HepG2 (cell line): ENCODE measurements around the gene TNFAIP2. TPM values are rescaled to one million over a fixed set of nuclear protein-coding genes. Genes with fewer than 3 reads are reported as not detected.

Source experiments
- ATAC-seq: fragments of 200-7000 bp; cut with Tn5 transposase; 3 replicates; pipeline ENCODE4 v1.9.1; 2020; ENCODE audit warnings: mild to moderate bottlenecking, moderate library complexity
- BruUV-seq: library from RNA; stranded (reverse); fragments of 400-500 nt; replicated peaks from 2 replicates; lab custom pipeline; 2021; lab: Mats Ljungman, UMichigan
- CTCF ChIA-PET: fragments of 300-600 bp; formaldehyde crosslinking; extraction: SDS; loops from one replicate; lab custom pipeline; 2021; ENCODE audit warnings: low total read pairs, inconsistent platforms, low intra/inter-chr PET ratio; lab: Yijun Ruan, JAX
- POLR2A ChIA-PET: fragments of 350-600 bp; sonication (Branson Sonifier 250); formaldehyde crosslinking; loops from one replicate; lab custom pipeline; 2020; ENCODE audit warnings: antibody characterized with exemption, inconsistent platforms; lab: Yijun Ruan, JAX
- DNase-seq: peaks from one replicate; pipeline ENCODE4 v3.0.0-alpha.2; 2015; ENCODE audit warnings: low spot score
- FAIRE-seq: peaks from 3 replicates; lab custom pipeline; 2011; peaks lifted over from hg19 to GRCh38; lab: Jason Lieb, UNC
- H2AFZ ChIP-seq: one replicate; pipeline ENCODE4 v1.6.1; 2011; ENCODE audit warnings: low read length, inconsistent platforms
- H3K27ac ChIP-seq: fragments of 300-600 bp; 3 replicates; pipeline ENCODE4 v1.8.0; 2011; ENCODE audit warnings: mixed run types, mild to moderate bottlenecking, mixed read lengths, low read length, inconsistent platforms; ENCODE audit not compliant: insufficient read depth; ENCODE audit errors: extremely low read length
- H3K27me3 ChIP-seq, 2 experiments: fragments of 200-600 bp in 1 of 2; 2 replicates in 1 of 2; 3 replicates in 1 of 2; pipeline versions ENCODE4 v1.6.0 to v1.8.0; 2011; ENCODE audit warnings: low read length in 2 of 2, mild to moderate bottlenecking in 2 of 2, moderate library complexity in 2 of 2, inconsistent platforms in 1 of 2; ENCODE audit not compliant: insufficient read depth in 2 of 2, control insufficient read depth in 1 of 2
- H3K36me3 ChIP-seq, 2 experiments: fragments of 200-600 bp in 1 of 2; replicated peaks in 1 of 2; 2 replicates in 1 of 2; 3 replicates in 1 of 2; pipeline versions ENCODE4 v1.5.1 to v1.8.0; 2011; ENCODE audit warnings: low read length in 2 of 2, inconsistent platforms in 1 of 2; ENCODE audit not compliant: insufficient read depth in 2 of 2, control insufficient read depth in 1 of 2
- H3K4me1 ChIP-seq: 2 replicates; pipeline ENCODE4 v1.5.1; 2012; ENCODE audit warnings: low read length, inconsistent platforms; ENCODE audit not compliant: insufficient read depth
- H3K4me2 ChIP-seq: 2 replicates; pipeline ENCODE4 v1.6.0; 2011; ENCODE audit warnings: low read depth, low read length, inconsistent platforms
- H3K4me3 ChIP-seq, 3 experiments: fragments of 200-600 bp in 1 of 3; sonication (generic), shearing (Covaris generic) in 1 of 3; replicated peaks in 1 of 3; 2 replicates each; pipeline ENCODE4 v1.5.1; 2011 to 2016; ENCODE audit warnings: low read length in 3 of 3, inconsistent platforms in 2 of 3, low read depth in 2 of 3, mild to moderate bottlenecking in 2 of 3, control low read depth in 1 of 3, mixed read lengths in 1 of 3; ENCODE audit not compliant: insufficient read depth in 1 of 3
- H3K79me2 ChIP-seq: one replicate; pipeline ENCODE4 v1.6.1; 2011; ENCODE audit warnings: low read length, inconsistent platforms; ENCODE audit not compliant: insufficient read depth
- H3K9ac ChIP-seq: 2 replicates; pipeline ENCODE4 v1.6.0; 2011; ENCODE audit warnings: mild to moderate bottlenecking, low read depth, low read length, inconsistent platforms; ENCODE audit not compliant: insufficient read depth
- H3K9me3 ChIP-seq: 2 replicates; pipeline ENCODE4 v1.5.1; 2012; ENCODE audit warnings: mild to moderate bottlenecking, low read length
- H4K20me1 ChIP-seq: 2 replicates; pipeline ENCODE4 v1.6.0; 2011; ENCODE audit warnings: inconsistent platforms, mild to moderate bottlenecking, low read length, moderate library complexity; ENCODE audit not compliant: insufficient read depth
- FOXA1 ChIP-seq, 2 experiments: fragments of 450-650 bp in 1 of 2; sonication (generic) in 1 of 2; formaldehyde crosslinking in 1 of 2; IDR thresholded peaks; 2 replicates each; pipeline versions ENCODE4 v1.4.0 to v1.6.1; 2016 to 2020; ENCODE audit warnings: missing genetic modification reagents in 1 of 2
- KLF15 ChIP-seq: sonication (generic); formaldehyde crosslinking; IDR thresholded peaks from 2 replicates; pipeline ENCODE4 v1.8.1; 2023; ENCODE audit warnings: borderline replicate concordance, mild to moderate bottlenecking, inconsistent platforms, missing genetic modification reagents, mixed read lengths
- RBFOX2 ChIP-seq: fragments of 200-400 bp; formaldehyde crosslinking; IDR thresholded peaks from 2 replicates; pipeline ENCODE4 v1.6.1; 2017; ENCODE audit warnings: low read depth, mild to moderate bottlenecking, low read length
- TBL1XR1 ChIP-seq: fragments of 150-350 bp; IDR thresholded peaks from 2 replicates; pipeline ENCODE4 v1.6.1; 2014; ENCODE audit warnings: borderline replicate concordance, low read length; ENCODE audit not compliant: partially characterized antibody
- ZBTB33 ChIP-seq: sonication (generic); formaldehyde crosslinking; IDR thresholded peaks from 2 replicates; pipeline ENCODE4 v1.4.0; 2020; ENCODE audit warnings: missing genetic modification reagents
- ZNF746 ChIP-seq: sonication (generic); formaldehyde crosslinking; IDR thresholded peaks from 2 replicates; pipeline ENCODE4 v1.8.0; 2022; ENCODE audit warnings: mild to moderate bottlenecking, missing genetic modification reagents
- WGBS: methylation state at CpG from one replicate; pipeline ENCODE4 v1.1.6; 2017; ENCODE audit warnings: low lambda C conversion rate; 5-methylcytosine and 5-hydroxymethylcytosine counted together
- in situ Hi-C: cut with HindIII; loops from 2 replicates; pipeline ENCODE4 v1.10.0; 2017; ENCODE audit warnings: low pct_unique_long_range_greater_than_20kb; ENCODE audit not compliant: extremely low pct_ligation_motif_present
- intact Hi-C: fragments of 100-400 bp; cut with micrococcal nuclease; formaldehyde crosslinking; loops from one replicate; pipeline ENCODE4 v1.10.0; 2022; ENCODE audit not compliant: unreplicated experiment
- polyA plus RNA-seq, 8 experiments: library from polyadenylated mRNA; depleted of rRNA in 3 of 8; stranded (reverse) in 7 of 8; unstranded in 1 of 8; fragments of >200 nt; fragmentation: Illumina TruSeq in 4 of 8; extraction: Trizol in 4 of 8; gene quantifications; 2 replicates each; pipeline versions ENCODE4 v1.2.1 to v1.2.3, GENCODE V29; 2011 to 2016; ENCODE audit warnings: low read depth in 4 of 8, missing spikeins in 1 of 8, mixed read lengths in 1 of 8; ENCODE audit not compliant: insufficient read depth in 1 of 8
- total RNA-seq, 5 experiments: library from RNA; depleted of rRNA; stranded (reverse); fragments of >200 nt; fragmentation: Illumina TruSeq; extraction: Trizol; gene quantifications; 2 replicates each; pipeline ENCODE4 v1.2.3, GENCODE V29; 2016; ENCODE audit warnings: low read depth in 1 of 5

Gene TNFAIP2
- total and polyA plus RNA-seq, 2 of the 13 experiments (the other 11 are each of a cell fraction or from before 2014, with no cell fraction given) = 0.46 to 1.5 TPM

- TF ChIP-seq ZBTB33 (CRISPR knock-in tag) (peak; percentile 33; the same call in 1 of the 2 replicates), RBFOX2 (peak; percentile 23; the same call in 1 of the 2 replicates)
Observed at GRCh38 chr14:103107941-103108748, 15.1 kb upstream of the TNFAIP2 start (continued).

GRCh38 chr14:103108749-103109207, 14.5 kb upstream of the TNFAIP2 start:
- H3K4me1 ChIP-seq = peaks cover 92% of the 10 kb centered on the region
- no peak for TF ChIP-seq TBL1XR1
- TF ChIP-seq KLF15 = no peak
- no peak for TF ChIP-seq FOXA1 (IDR thresholded peaks at IDR 0.05)
- no peak for TF ChIP-seq FOXA1 (CRISPR knock-in tag; IDR thresholded peaks at IDR 0.05)
- TF ChIP-seq ZNF746 (CRISPR knock-in tag) = peak; percentile 72; the same call in 1 of the 2 replicates
- TF ChIP-seq, all 625 proteins: peak for 1
- WGBS = 55% methylated on average over 7 of the region's 9 CpGs
- Histone ChIP-seq H3K36me3 (peaks cover 5 to 6% of the 10 kb centered on the region in 2 experiments; a peak in 2 of 5 replicates), H3K4me3 (no peak overlapping the region), H3K9me3 (no peaks in the 10 kb centered on the region), H4K20me1 (peaks cover 12% of the 10 kb centered on the region), H3K9ac (no peak overlapping the region), H2AFZ (no peak overlapping the region), H3K4me2 (no peak overlapping the region), H3K79me2 (no peaks in the 10 kb centered on the region), H3K27me3 (no peaks in the 10 kb centered on the region), H3K27ac (no peak overlapping the region)
- no peak for FAIRE-seq
- POLR2A ChIA-PET = interaction anchor here (5.9 kb wide), 1 partner anchor 8 kb away, joined by 55 read pairs; no protein-coding TSS in a partner anchor
- ATAC-seq = no peak
- CTCF ChIA-PET = no interaction called here
- no TSS peak for BruUV-seq
- in situ Hi-C loops (no loop called here), intact Hi-C loops (no loop called here)
- no peak for DNase-seq
